SK-N-SH treated with all-trans-retinoic acid at 6 μM for 48 hours (cell line): ENCODE data around the gene CCR5AS.

Source experiments
- ATAC-seq: fragments of 200-7000 bp; cut with Tn5 transposase; 3 replicates; pipeline ENCODE4 v1.9.1; 2020; ENCODE audit warnings: mild to moderate bottlenecking, moderate library complexity
- ARNTL ChIP-seq: fragments of 450-650 bp; formaldehyde crosslinking; IDR thresholded peaks from 2 replicates; pipeline ENCODE4 v1.5.0; 2020; ENCODE audit warnings: low read depth, mild to moderate bottlenecking, moderate library complexity, borderline replicate concordance
- BACH2 ChIP-seq: fragments of 250-450 bp; sonication (Bioruptor Pico); IDR thresholded peaks from 2 replicates; pipeline ENCODE4 v1.9.0; 2021; ENCODE audit warnings: mild to moderate bottlenecking, borderline replicate concordance
- CSDC2 ChIP-seq: fragments of 250-450 bp; sonication (Bioruptor Pico); IDR thresholded peaks from 2 replicates; pipeline ENCODE4 v1.5.0; 2020; ENCODE audit warnings: mild to moderate bottlenecking, moderate library complexity
- ESRRG ChIP-seq: fragments of 250-450 bp; sonication (Bioruptor Pico); IDR thresholded peaks from 2 replicates; pipeline ENCODE4 v1.6.1; 2021; ENCODE audit warnings: mild to moderate bottlenecking
- GLIS3 ChIP-seq: fragments of 250-450 bp; sonication (Bioruptor Pico); IDR thresholded peaks from 2 replicates; pipeline ENCODE4 v1.5.0; 2020; ENCODE audit warnings: mild to moderate bottlenecking, moderate library complexity
- ISL1 ChIP-seq: fragments of 250-450 bp; sonication (Bioruptor Pico); IDR thresholded peaks from 2 replicates; pipeline ENCODE4 v2.1.2; 2022; ENCODE audit warnings: mild to moderate bottlenecking, moderate library complexity
- OSR1 ChIP-seq: fragments of 250-450 bp; sonication (Bioruptor Pico); IDR thresholded peaks from 2 replicates; pipeline ENCODE4 v1.8.0; 2022; ENCODE audit warnings: moderate library complexity, mild to moderate bottlenecking, inconsistent platforms
- PPARA ChIP-seq: fragments of 250-450 bp; sonication (Bioruptor Pico); IDR thresholded peaks from 2 replicates; pipeline ENCODE4 v1.5.0; 2020; ENCODE audit warnings: mild to moderate bottlenecking, borderline replicate concordance
- RARB ChIP-seq: fragments of 250-450 bp; sonication (Bioruptor Pico); IDR thresholded peaks from 2 replicates; pipeline ENCODE4 v1.8.0; 2021; ENCODE audit warnings: mild to moderate bottlenecking, moderate library complexity
- SNAI2 ChIP-seq: fragments of 250-450 bp; sonication (Bioruptor Pico); IDR thresholded peaks from 2 replicates; pipeline ENCODE4 v1.5.0; 2020; ENCODE audit warnings: mild to moderate bottlenecking, moderate library complexity
- TCF4 ChIP-seq: fragments of 250-450 bp; sonication (Bioruptor Pico); IDR thresholded peaks from 2 replicates; pipeline ENCODE4 v1.8.0; 2021; ENCODE audit warnings: mild to moderate bottlenecking, moderate library complexity, borderline replicate concordance
- TOX ChIP-seq: fragments of 250-450 bp; sonication (Bioruptor Pico); IDR thresholded peaks from 2 replicates; pipeline ENCODE4 v1.8.0; 2021; ENCODE audit warnings: mild to moderate bottlenecking, moderate library complexity, borderline replicate concordance
- ZC3H10 ChIP-seq: fragments of 250-450 bp; sonication (Bioruptor Pico); IDR thresholded peaks from 2 replicates; pipeline ENCODE4 v1.5.1; 2021; ENCODE audit warnings: mild to moderate bottlenecking, moderate library complexity
- ZNF565 ChIP-seq: fragments of 450-650 bp; formaldehyde crosslinking; conservative IDR thresholded peaks from 2 replicates; pipeline ENCODE4 v1.5.0; 2020; ENCODE audit warnings: low read depth, mild to moderate bottlenecking, moderate library complexity
- ZNF70 ChIP-seq: fragments of 450-650 bp; formaldehyde crosslinking; IDR thresholded peaks from 2 replicates; pipeline ENCODE4 v1.5.0; 2020; ENCODE audit warnings: mild to moderate bottlenecking, moderate library complexity
- ZNF8 ChIP-seq: fragments of 450-650 bp; formaldehyde crosslinking; IDR thresholded peaks from 2 replicates; pipeline ENCODE4 v1.5.0; 2020; ENCODE audit warnings: mild to moderate bottlenecking, moderate library complexity
- TF ChIP-seq, protein P1 (sequence below): fragments of 250-450 bp; sonication (Bioruptor Pico); IDR thresholded peaks from 2 replicates; pipeline ENCODE4 v1.5.0; 2020; ENCODE audit warnings: mild to moderate bottlenecking, moderate library complexity
- TF ChIP-seq, protein P2 (sequence below): fragments of 250-450 bp; sonication (Bioruptor Pico); IDR thresholded peaks from 2 replicates; pipeline ENCODE4 v1.8.0; 2021; ENCODE audit warnings: low read depth, mild to moderate bottlenecking, moderate library complexity, borderline replicate concordance
- TF ChIP-seq, protein P3 (sequence below): fragments of 250-450 bp; sonication (Bioruptor Pico); IDR thresholded peaks from 2 replicates; pipeline ENCODE4 v1.5.1; 2020; ENCODE audit warnings: low read depth, mild to moderate bottlenecking, moderate library complexity
- TF ChIP-seq, protein P4 (sequence below): fragments of 250-450 bp; sonication (Bioruptor Pico); IDR thresholded peaks from 2 replicates; pipeline ENCODE4 v1.8.0; 2020; ENCODE audit warnings: mild to moderate bottlenecking, moderate library complexity, borderline replicate concordance
- TF ChIP-seq, protein P5 (sequence below): fragments of 250-450 bp; sonication (Bioruptor Pico); IDR thresholded peaks from 2 replicates; pipeline ENCODE4 v1.5.1; 2021; ENCODE audit warnings: mild to moderate bottlenecking, moderate library complexity

Gene CCR5AS

DNA sequence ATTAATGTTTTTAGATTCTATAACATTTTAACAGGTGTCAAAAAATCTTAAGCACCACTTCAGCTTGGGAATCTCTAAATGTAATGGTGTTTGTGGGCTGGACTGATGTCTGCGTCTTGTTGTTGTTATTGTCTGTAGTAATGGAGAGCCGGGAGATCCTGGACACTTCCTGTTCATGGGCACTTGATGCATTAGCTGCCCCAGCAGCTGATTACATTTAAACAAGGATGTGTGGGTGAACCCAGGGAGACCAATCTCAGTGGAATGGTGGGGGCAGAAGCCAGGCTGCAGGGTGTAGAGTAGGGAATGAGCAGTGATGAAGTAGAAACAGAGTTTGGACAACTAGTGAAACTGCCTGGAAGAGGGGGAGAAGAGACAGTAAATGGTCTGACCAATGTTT is 7.8 kb downstream of the CCR5AS start:
- ATAC-seq = no peak
- TF ChIP-seq TOX (CRISPR knock-in tag) (no peak), ARNTL (CRISPR knock-in tag) (no peak), ZNF565 (CRISPR knock-in tag) (no peak), ZC3H10 (CRISPR knock-in tag) (no peak), ZNF70 (no peak), ZNF8 (no peak), CSDC2 (CRISPR knock-in tag) (no peak), BACH2 (no peak), SNAI2 (CRISPR knock-in tag) (no peak), GLIS3 (CRISPR knock-in tag) (no peak), PPARA (CRISPR knock-in tag) (no peak), ISL1 (CRISPR knock-in tag) (no peak), RARB (no peak)
- TF ChIP-seq, protein P1, sequence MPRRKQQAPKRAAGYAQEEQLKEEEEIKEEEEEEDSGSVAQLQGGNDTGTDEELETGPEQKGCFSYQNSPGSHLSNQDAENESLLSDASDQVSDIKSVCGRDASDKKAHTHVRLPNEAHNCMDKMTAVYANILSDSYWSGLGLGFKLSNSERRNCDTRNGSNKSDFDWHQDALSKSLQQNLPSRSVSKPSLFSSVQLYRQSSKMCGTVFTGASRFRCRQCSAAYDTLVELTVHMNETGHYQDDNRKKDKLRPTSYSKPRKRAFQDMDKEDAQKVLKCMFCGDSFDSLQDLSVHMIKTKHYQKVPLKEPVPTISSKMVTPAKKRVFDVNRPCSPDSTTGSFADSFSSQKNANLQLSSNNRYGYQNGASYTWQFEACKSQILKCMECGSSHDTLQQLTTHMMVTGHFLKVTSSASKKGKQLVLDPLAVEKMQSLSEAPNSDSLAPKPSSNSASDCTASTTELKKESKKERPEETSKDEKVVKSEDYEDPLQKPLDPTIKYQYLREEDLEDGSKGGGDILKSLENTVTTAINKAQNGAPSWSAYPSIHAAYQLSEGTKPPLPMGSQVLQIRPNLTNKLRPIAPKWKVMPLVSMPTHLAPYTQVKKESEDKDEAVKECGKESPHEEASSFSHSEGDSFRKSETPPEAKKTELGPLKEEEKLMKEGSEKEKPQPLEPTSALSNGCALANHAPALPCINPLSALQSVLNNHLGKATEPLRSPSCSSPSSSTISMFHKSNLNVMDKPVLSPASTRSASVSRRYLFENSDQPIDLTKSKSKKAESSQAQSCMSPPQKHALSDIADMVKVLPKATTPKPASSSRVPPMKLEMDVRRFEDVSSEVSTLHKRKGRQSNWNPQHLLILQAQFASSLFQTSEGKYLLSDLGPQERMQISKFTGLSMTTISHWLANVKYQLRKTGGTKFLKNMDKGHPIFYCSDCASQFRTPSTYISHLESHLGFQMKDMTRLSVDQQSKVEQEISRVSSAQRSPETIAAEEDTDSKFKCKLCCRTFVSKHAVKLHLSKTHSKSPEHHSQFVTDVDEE = no peak
- TF ChIP-seq, protein P2, sequence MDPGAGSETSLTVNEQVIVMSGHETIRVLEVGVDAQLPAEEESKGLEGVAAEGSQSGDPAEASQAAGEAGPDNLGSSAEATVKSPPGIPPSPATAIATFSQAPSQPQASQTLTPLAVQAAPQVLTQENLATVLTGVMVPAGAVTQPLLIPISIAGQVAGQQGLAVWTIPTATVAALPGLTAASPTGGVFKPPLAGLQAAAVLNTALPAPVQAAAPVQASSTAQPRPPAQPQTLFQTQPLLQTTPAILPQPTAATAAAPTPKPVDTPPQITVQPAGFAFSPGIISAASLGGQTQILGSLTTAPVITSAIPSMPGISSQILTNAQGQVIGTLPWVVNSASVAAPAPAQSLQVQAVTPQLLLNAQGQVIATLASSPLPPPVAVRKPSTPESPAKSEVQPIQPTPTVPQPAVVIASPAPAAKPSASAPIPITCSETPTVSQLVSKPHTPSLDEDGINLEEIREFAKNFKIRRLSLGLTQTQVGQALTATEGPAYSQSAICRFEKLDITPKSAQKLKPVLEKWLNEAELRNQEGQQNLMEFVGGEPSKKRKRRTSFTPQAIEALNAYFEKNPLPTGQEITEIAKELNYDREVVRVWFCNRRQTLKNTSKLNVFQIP (CRISPR knock-in tag) = no peak
- TF ChIP-seq, all 23 proteins: peak for 0

DNA sequence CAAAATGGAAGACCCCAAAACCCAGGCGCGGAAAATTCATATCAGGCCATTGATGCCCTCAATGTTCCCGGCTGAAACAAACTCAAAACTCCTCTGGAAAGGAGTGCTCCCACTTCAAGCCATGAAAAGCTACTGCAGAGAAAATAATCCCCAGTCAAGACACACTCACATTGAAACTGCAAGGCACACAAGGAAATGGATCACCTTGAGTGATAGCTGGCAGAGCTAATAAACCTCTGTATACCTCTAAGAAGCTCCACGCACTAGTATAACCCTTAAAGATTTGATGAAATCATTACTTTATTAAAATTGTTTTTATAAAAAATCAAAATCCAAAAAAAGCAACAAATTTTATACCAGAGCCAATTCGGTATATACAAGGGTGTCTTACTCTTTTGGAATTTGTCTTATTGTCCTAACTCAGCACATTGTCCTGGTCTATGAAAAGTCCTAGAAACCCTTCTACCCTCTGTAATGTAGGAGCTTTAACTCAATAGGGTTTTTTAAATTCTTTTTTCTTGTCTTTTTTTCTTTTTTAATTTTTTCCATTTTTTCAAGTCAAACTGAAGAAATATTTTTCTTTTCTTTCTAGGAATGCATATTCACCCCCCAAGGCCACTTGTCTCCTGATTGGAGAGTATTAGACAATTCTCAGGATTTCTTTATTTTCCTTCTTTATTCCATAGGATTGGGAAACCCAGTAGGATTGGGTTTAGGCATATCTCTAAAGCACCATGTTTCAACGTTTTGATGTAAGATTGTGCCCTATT is 8.5 kb downstream of the CCR5AS start:
- ATAC-seq = no peak
- TF ChIP-seq ESRRG (CRISPR knock-in tag) (no peak), TCF4 (CRISPR knock-in tag) (no peak), GLIS3 (CRISPR knock-in tag) (no peak), CSDC2 (CRISPR knock-in tag) (no peak), ZNF70 (no peak), OSR1 (CRISPR knock-in tag) (no peak), RARB (no peak), PPARA (CRISPR knock-in tag) (no peak), TOX (CRISPR knock-in tag) (no peak), ZNF565 (CRISPR knock-in tag) (no peak), ISL1 (CRISPR knock-in tag) (no peak), SNAI2 (CRISPR knock-in tag) (no peak), BACH2 (no peak)
- TF ChIP-seq, protein P3, sequence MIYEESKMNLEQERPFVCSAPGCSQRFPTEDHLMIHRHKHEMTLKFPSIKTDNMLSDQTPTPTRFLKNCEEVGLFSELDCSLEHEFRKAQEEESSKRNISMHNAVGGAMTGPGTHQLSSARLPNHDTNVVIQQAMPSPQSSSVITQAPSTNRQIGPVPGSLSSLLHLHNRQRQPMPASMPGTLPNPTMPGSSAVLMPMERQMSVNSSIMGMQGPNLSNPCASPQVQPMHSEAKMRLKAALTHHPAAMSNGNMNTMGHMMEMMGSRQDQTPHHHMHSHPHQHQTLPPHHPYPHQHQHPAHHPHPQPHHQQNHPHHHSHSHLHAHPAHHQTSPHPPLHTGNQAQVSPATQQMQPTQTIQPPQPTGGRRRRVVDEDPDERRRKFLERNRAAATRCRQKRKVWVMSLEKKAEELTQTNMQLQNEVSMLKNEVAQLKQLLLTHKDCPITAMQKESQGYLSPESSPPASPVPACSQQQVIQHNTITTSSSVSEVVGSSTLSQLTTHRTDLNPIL (CRISPR knock-in tag) = no peak
- TF ChIP-seq, protein P4, sequence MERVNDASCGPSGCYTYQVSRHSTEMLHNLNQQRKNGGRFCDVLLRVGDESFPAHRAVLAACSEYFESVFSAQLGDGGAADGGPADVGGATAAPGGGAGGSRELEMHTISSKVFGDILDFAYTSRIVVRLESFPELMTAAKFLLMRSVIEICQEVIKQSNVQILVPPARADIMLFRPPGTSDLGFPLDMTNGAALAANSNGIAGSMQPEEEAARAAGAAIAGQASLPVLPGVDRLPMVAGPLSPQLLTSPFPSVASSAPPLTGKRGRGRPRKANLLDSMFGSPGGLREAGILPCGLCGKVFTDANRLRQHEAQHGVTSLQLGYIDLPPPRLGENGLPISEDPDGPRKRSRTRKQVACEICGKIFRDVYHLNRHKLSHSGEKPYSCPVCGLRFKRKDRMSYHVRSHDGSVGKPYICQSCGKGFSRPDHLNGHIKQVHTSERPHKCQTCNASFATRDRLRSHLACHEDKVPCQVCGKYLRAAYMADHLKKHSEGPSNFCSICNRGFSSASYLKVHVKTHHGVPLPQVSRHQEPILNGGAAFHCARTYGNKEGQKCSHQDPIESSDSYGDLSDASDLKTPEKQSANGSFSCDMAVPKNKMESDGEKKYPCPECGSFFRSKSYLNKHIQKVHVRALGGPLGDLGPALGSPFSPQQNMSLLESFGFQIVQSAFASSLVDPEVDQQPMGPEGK (CRISPR knock-in tag) = no peak
- TF ChIP-seq, protein P5, sequence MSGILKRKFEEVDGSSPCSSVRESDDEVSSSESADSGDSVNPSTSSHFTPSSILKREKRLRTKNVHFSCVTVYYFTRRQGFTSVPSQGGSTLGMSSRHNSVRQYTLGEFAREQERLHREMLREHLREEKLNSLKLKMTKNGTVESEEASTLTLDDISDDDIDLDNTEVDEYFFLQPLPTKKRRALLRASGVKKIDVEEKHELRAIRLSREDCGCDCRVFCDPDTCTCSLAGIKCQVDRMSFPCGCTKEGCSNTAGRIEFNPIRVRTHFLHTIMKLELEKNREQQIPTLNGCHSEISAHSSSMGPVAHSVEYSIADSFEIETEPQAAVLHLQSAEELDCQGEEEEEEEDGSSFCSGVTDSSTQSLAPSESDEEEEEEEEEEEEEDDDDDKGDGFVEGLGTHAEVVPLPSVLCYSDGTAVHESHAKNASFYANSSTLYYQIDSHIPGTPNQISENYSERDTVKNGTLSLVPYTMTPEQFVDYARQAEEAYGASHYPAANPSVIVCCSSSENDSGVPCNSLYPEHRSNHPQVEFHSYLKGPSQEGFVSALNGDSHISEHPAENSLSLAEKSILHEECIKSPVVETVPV (CRISPR knock-in tag) = no peak
- TF ChIP-seq, protein P1 = no peak
- TF ChIP-seq, protein P2 (CRISPR knock-in tag) = no peak
- TF ChIP-seq, all 23 proteins: peak for 0
